Brain microvascular endothelial cell (primary cell): ENCODE data around the gene CFHR3.
"Not testable (repeated sequence)": the region's sequence is repeated elsewhere in the genome, so short reads cannot be mapped to it uniquely, and the experiment has no call there.

Source experiments
- DNase-seq: peaks from one replicate; pipeline ENCODE4 v3.0.0-alpha.2; 2020
- H3K27ac ChIP-seq: fragments of 250-450 bp; sonication (Bioruptor Pico); 2 replicates; pipeline ENCODE4 v1.5.1; 2020; ENCODE audit warnings: mild to moderate bottlenecking, moderate library complexity
- H3K27me3 ChIP-seq: fragments of 250-450 bp; sonication (Bioruptor Pico); replicated peaks from 2 replicates; pipeline ENCODE4 v1.5.1; 2020; ENCODE audit warnings: mild to moderate bottlenecking
- H3K36me3 ChIP-seq: fragments of 250-450 bp; sonication (Bioruptor Pico); replicated peaks from 2 replicates; pipeline ENCODE4 v1.5.1; 2020; ENCODE audit warnings: mild to moderate bottlenecking
- H3K4me3 ChIP-seq: 2 replicates; pipeline ENCODE4 v1.5.1; 2011; ENCODE audit warnings: low read depth, mild to moderate bottlenecking, control low read depth, low read length, moderate library complexity
- in situ Hi-C: cut with HindIII; loops from 2 replicates; pipeline ENCODE4 v1.10.0; 2017; ENCODE audit warnings: low sequenced_read_pairs, low pct_ligation_motif_present
- TF ChIP-seq, protein P1 (sequence below): IDR thresholded peaks from 2 replicates; pipeline ENCODE4 v1.5.1; 2011; ENCODE audit warnings: low read depth, mild to moderate bottlenecking, moderate library complexity, low read length, control low read depth, inconsistent platforms; ENCODE audit errors: missing control alignments

Gene CFHR3

DNA sequence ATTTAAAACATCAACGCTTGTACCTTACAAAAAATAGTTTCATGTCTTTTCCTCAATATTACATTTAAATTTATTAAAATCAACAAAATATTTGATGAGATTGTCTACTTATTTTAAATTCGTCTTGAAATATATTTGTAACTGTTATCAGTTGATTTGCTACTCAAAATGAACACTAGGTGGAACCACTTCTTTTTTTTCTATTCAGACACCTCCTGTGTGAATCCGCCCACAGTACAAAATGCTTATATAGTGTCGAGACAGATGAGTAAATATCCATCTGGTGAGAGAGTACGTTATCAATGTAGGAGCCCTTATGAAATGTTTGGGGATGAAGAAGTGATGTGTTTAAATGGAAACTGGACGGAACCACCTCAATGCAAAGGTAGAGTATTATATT, 31.4 kb upstream of the CFHR3 start:
- TF ChIP-seq, protein P1, sequence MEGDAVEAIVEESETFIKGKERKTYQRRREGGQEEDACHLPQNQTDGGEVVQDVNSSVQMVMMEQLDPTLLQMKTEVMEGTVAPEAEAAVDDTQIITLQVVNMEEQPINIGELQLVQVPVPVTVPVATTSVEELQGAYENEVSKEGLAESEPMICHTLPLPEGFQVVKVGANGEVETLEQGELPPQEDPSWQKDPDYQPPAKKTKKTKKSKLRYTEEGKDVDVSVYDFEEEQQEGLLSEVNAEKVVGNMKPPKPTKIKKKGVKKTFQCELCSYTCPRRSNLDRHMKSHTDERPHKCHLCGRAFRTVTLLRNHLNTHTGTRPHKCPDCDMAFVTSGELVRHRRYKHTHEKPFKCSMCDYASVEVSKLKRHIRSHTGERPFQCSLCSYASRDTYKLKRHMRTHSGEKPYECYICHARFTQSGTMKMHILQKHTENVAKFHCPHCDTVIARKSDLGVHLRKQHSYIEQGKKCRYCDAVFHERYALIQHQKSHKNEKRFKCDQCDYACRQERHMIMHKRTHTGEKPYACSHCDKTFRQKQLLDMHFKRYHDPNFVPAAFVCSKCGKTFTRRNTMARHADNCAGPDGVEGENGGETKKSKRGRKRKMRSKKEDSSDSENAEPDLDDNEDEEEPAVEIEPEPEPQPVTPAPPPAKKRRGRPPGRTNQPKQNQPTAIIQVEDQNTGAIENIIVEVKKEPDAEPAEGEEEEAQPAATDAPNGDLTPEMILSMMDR, result peak; percentile 24
- H3K4me3 ChIP-seq, H3K27ac ChIP-seq, H3K27me3 ChIP-seq, in situ Hi-C loops: not testable (repeated sequence)
- peaks cover 20% of the 10 kb centered on the region for H3K36me3 ChIP-seq
- DNase-seq, result peak; percentile 13

DNA sequence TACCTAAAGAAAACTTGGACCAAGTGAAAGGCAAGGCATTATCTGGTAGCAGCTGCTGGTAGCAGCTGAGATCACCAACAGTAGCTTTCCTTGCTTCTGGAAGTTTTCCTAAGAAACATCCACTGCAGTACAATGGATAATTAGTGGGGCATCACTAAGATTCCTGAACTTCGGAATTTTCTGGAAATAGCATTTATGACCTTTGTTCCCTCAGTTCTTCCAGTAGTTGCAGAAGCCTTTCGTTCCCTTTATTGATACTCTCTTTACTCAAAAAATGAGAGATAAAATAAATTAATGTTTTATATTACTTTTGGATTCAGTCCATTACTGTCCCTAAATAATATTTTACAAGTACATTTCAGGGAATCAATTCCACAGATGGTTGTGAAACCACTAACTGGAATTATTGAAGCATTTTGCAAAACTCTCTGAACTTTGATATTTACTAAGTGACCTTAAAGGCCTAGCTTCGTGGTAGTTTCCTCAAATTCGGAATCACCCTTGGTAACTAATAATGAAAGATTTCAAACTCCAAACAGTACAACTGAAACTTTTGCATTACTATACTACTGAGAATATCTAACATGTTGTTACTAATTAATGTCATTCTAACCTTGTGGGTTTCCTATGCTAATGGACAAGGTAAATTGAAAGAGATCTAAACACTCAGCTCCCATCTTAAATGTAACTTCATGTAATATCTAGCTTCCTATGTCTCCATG, 9.5 kb upstream of the CFHR3 start:
- DNase-seq, H3K27me3 ChIP-seq, in situ Hi-C loops, H3K27ac ChIP-seq, H3K4me3 ChIP-seq, H3K36me3 ChIP-seq: not testable (repeated sequence)

DNA sequence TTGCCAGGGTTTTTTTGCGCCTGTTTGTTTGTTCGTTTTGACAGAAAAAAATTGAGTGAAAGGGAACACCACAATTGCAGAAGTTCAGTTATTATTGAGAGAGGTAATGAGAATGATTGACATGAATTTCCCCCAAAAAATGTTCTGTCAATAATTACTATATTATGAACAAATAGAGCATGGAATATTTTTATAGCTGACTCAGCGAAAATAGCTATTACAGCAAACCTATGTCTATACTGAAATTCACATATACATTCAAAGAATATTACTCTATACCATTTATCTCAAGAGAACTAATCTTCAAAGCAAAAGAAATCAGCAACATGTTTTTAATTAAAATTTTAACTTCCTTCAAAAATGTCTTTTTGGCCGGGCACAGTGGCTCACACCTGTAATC, 4.8 kb upstream of the CFHR3 start:
- H3K27ac ChIP-seq, in situ Hi-C loops, DNase-seq, H3K36me3 ChIP-seq, H3K27me3 ChIP-seq, H3K4me3 ChIP-seq: not testable (repeated sequence)

DNA sequence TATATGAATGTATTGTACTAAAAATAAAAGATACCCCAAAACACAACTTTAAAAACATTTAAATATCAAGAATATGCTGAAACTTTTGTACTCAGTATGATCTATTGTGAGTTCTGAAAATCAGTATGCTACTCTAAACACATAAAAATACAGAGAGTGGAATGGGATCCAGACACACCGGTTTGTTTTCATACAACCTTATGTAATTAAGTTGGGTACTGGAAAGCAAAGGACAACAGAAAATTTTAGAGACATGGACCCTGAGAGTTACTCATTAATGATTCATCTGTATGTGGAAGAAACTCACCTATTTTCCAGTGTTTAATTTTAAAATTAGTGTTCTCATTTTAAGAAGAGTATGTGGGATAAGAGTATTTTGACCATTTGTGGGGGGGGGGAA, 927 bp upstream of the CFHR3 start:
- TF ChIP-seq, protein P1, result no peak

DNA sequence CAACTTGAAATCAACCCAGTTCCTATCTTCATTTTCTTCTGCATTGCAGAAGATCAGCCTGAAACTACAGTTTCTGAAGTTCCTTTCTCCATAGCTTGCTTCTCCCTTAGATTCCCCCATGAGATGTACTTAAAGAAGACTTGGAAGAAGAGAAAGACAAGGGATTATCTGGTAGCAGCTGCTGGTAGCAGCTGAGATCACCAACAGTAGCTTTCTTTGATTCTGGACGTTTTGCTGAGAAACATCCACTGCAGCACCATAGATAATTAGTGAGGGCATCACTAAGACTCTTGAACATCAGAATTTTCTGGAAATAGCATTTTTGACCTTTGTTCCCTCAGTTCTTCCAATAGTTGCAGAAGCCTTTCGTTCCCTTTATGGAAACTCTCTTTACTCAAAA, 465 bp upstream of the CFHR3 start:
- Histone ChIP-seq H3K4me3 (no peak overlapping the region), H3K27me3 (no peaks in the 10 kb centered on the region), H3K36me3 (no peaks in the 10 kb centered on the region), H3K27ac (no peak overlapping the region)
- TF ChIP-seq, protein P1, result no peak
- no peak for DNase-seq
- in situ Hi-C loops, result no loop called here

More for the DNA sequence above, 927 bp upstream of the CFHR3 start:
- H3K27me3 ChIP-seq, result no peaks in the 10 kb centered on the region
- no peak overlapping the region for H3K27ac ChIP-seq
- in situ Hi-C loops, result no loop called here
- H3K36me3 ChIP-seq, result no peaks in the 10 kb centered on the region
- DNase-seq, result no peak
- no peak overlapping the region for H3K4me3 ChIP-seq

DNA sequence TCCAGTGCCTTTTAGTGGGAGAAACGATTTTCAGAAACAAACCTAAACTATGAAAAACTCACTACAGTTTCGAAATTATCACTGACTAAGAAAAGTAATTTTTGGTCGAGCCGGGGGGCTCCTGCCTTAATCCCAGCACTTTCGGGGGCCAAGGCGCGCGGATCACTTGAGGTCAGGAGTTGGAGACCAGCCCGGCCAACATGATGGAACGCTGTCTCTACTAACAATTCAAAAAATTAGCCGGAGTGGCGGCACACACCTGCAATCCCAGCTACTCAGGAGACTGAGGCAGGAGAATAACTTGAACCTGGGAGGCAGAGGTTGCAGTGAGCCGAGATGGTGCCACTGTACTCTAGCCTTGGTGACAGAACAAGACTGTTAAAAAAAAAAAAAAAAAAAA, 3.0 kb downstream of the CFHR3 start:
- no peak overlapping the region for H3K4me3 ChIP-seq
- H3K36me3 ChIP-seq, result no peaks in the 10 kb centered on the region
- no peak overlapping the region for H3K27ac ChIP-seq
- no peak for DNase-seq
- in situ Hi-C loops, result no loop called here
- TF ChIP-seq, protein P1, result no peak
- no peaks in the 10 kb centered on the region for H3K27me3 ChIP-seq

DNA sequence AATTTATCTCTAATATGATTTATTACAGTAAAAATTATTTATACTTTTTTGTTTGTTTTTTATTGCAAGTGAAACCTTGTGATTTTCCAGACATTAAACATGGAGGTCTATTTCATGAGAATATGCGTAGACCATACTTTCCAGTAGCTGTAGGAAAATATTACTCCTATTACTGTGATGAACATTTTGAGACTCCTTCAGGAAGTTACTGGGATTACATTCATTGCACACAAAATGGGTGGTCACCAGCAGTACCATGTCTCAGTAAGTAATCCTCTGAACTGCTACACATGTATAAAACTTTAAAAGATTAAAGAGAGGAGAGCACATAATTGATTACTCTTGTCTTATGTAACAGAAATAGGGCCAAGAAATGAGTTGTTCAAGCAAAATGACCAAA, 4.5 kb downstream of the CFHR3 start:
- in situ Hi-C loops, result no loop called here
- Histone ChIP-seq H3K4me3 (no peak overlapping the region), H3K27me3 (no peaks in the 10 kb centered on the region), H3K27ac (no peak overlapping the region), H3K36me3 (no peaks in the 10 kb centered on the region)
- TF ChIP-seq, protein P1, result no peak
- no peak for DNase-seq

DNA sequence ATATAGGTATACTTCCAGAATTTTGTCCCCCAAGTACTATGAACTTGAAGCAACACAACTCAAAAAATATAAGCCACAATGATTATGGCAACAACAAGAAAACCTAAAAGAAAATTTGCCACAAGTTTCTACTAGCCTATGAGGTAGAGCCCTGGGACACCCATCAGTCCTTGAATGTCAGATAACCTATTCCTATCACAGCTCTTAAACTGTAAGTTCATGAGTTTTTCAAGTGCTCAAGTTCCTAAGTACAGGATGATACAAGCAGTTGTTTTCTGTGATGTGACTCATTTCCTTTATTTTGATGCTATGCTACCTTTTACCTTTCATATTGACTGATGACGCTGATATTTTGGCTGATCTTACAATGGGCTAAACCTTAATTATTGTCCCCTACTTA, 16.6 kb downstream of the CFHR3 start:
- H3K36me3 ChIP-seq, DNase-seq, H3K4me3 ChIP-seq, in situ Hi-C loops, H3K27me3 ChIP-seq, H3K27ac ChIP-seq: not testable (repeated sequence)

DNA sequence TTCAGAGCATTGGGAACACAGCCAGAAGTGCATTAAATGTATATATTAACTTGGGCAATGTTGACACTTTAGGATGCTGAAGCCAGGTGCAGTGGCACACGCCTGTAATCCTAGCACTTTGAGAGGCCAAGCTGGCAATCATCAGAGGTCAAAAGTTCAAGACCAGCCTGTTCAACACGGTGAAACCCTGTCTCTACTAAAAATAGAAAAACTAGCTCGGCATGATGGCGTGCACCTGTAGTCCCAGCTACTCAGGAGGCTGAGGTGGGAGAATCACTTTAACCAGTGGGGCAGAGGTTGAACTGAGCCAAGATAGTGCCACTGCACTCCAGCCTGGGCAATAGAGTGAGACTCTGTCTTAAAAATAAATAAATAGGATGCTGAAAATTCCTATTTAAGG, 19.5 kb downstream of the CFHR3 start:
- H3K27me3 ChIP-seq, DNase-seq, in situ Hi-C loops: not testable (repeated sequence)

More for the DNA sequence above, 19.5 kb downstream of the CFHR3 start:
- not testable (repeated sequence) for H3K4me3 ChIP-seq, H3K27ac ChIP-seq, H3K36me3 ChIP-seq
